ENCODE measurements around the gene SELENOM. TPM values are rescaled to one million over a fixed set of nuclear protein-coding genes. Genes with fewer than 3 reads are reported as not detected.

The SELENOM gene
- total and polyA plus RNA-seq, 2 donors (not counting 1 experiment from before 2014, with no cell fraction given), result 23.6 to 43.3 TPM

DNA sequence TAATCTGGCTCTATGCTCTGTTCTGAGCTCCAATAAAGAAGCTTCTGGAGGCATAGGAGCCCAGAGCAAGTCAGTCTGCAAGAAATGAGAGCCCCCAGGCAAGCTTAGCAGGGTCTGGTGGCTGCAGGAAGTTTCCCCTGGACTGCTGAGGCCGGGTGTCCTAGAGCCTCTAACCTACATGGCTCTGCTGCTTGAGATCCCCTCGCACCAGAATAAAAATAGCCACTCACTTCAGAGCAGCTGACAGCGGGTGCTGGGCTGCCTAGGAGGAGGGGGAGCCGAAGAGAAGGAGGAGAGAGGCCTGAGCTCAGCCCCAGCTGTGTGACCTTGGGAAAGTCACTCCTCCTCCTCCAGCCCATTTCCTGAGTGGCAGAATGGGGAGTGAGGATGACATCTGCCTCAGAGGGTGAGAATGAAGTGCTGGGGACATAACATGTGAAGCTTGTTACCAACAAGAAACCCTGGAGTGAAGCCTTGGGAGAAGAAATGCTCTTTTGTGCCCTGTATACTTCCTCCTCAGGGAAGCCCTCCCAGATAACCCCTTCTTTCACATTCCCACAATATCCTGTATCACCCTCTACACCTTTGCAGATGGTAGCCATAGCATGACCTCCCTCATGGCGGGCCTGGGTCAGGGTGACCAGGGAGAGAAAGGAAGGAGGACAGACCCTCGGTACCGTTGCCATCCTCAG, 11.8 kb upstream of the SELENOM start:
- no peak overlapping the region for H3K4me3 Mint-ChIP-seq
- DNase-seq (no peak), ATAC-seq (ENCODE audit: low read depth) (no peak)
- Histone ChIP-seq H3K79me2 (ENCODE audit: control insufficient read depth, insufficient read depth, low read length) (no peaks in the 10 kb centered on the region), H3K4me1 (ENCODE audit: control insufficient read depth in 2 of 2, insufficient read depth in 2 of 2, low read length in 2 of 2) (no peaks in the 10 kb centered on the region), H3K4me3 (ENCODE audit: control extremely low read depth in 1 of 5, extremely low read depth in 1 of 5, insufficient read depth in 1 of 5, low read depth in 2 of 5, low read length in 4 of 5) (no peak overlapping the region), H3K9me3 (ENCODE audit: control extremely low read depth in 1 of 3, control insufficient read depth in 2 of 3, insufficient read depth in 1 of 3, low read length in 2 of 3) (no peaks in the 10 kb centered on the region), H2AFZ (ENCODE audit: insufficient read depth, low read depth, low read length, poor library complexity, severe bottlenecking) (no peak overlapping the region), H3K36me3 (replicated peaks in 1 of 2; ENCODE audit: control extremely low read depth in 1 of 2, control insufficient read depth in 1 of 2, extremely low read depth in 1 of 2, insufficient read depth in 2 of 2, low read length in 1 of 2) (no peaks in the 10 kb centered on the region), H3K9ac (ENCODE audit: low read length) (no peak overlapping the region), H3K27ac (ENCODE audit: low read length in 2 of 2) (no peak overlapping the region), H3K4me2 (replicated peaks; ENCODE audit: low read depth, low read length, poor library complexity, severe bottlenecking) (no peak overlapping the region), H3K27me3 (replicated peaks in 1 of 4; ENCODE audit: control extremely low read depth in 1 of 4, control insufficient read depth in 3 of 4, insufficient read depth in 4 of 4, low read length in 3 of 4) (no peaks in the 10 kb centered on the region), H4K20me1 (ENCODE audit: control insufficient read depth, insufficient read depth, low read length, poor library complexity, severe bottlenecking) (no peaks in the 10 kb centered on the region)
- H3K4me1 Mint-ChIP-seq, result no peaks in the 10 kb centered on the region
- H3K27me3 Mint-ChIP-seq, result no peaks in the 10 kb centered on the region
- intact Hi-C loops (cut with micrococcal nuclease), result no loop called here
- CTCF ChIA-PET, result no interaction called here
- no peaks in the 10 kb centered on the region for H3K9me3 Mint-ChIP-seq (ENCODE audit: insufficient read depth)
- H3K27ac Mint-ChIP-seq, result no peak overlapping the region
- POLR2A ChIA-PET, result interaction anchor here (0.6 kb wide), 1 partner anchor 40 kb away, joined by 3 read pairs; no protein-coding TSS in a partner anchor
- 100% methylated on average over 1 of the region's 7 CpGs for WGBS (ENCODE audit: insufficient coverage)
- TF ChIP-seq EZH2 (IDR thresholded peaks at IDR 0.05; ENCODE audit: borderline replicate concordance, insufficient read depth, low read depth, low read length, poor library complexity, severe bottlenecking), result no peak
- TF ChIP-seq, protein P1, sequence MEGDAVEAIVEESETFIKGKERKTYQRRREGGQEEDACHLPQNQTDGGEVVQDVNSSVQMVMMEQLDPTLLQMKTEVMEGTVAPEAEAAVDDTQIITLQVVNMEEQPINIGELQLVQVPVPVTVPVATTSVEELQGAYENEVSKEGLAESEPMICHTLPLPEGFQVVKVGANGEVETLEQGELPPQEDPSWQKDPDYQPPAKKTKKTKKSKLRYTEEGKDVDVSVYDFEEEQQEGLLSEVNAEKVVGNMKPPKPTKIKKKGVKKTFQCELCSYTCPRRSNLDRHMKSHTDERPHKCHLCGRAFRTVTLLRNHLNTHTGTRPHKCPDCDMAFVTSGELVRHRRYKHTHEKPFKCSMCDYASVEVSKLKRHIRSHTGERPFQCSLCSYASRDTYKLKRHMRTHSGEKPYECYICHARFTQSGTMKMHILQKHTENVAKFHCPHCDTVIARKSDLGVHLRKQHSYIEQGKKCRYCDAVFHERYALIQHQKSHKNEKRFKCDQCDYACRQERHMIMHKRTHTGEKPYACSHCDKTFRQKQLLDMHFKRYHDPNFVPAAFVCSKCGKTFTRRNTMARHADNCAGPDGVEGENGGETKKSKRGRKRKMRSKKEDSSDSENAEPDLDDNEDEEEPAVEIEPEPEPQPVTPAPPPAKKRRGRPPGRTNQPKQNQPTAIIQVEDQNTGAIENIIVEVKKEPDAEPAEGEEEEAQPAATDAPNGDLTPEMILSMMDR (IDR thresholded peaks at IDR 0.05), result no peak

DNA sequence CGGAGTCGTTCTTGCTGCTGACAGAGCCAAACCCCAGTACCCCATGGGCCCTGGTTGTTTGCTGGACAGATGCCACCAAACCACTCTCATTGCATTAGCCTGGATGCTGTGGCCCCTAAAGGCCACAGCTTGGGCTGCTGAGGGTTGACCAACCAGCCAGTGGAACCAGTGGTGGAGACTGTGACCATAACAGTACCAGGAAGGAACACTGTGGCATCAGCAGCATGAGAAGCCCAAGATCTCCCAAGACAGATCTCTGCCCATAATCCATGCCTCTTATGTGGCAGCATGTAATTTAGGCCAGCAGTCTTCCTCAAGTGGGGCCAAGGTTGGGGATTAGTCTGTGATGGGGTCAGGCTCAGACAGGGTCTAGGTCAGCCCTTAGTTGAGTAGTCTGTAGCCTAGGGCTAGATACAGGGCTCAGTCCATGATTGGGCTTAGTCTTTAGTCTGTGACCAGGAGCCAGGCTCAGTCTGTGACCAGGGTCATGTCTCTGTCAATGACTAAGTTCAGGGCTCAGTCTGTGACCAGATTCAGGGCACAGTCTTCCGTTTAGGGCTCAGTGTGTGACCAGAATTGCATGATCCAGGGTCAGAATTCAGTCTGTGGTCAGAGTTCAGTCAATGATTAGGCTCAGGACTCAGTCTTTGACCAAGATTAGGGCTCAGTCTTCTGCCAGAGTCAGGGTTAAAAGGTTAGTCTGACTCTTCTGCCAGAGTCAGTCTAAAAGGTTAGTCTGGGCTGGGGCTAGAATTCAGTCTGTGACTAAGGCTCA, 10.9 kb upstream of the SELENOM start:
- Histone ChIP-seq H4K20me1 (ENCODE audit: control insufficient read depth, insufficient read depth, low read length, poor library complexity, severe bottlenecking) (no peaks in the 10 kb centered on the region), H3K79me2 (ENCODE audit: control insufficient read depth, insufficient read depth, low read length) (no peaks in the 10 kb centered on the region), H3K4me3 (ENCODE audit: control extremely low read depth in 1 of 5, extremely low read depth in 1 of 5, insufficient read depth in 1 of 5, low read depth in 2 of 5, low read length in 4 of 5) (no peak overlapping the region), H3K9ac (ENCODE audit: low read length) (no peak overlapping the region), H2AFZ (ENCODE audit: insufficient read depth, low read depth, low read length, poor library complexity, severe bottlenecking) (no peak overlapping the region), H3K9me3 (ENCODE audit: control extremely low read depth in 1 of 3, control insufficient read depth in 2 of 3, insufficient read depth in 1 of 3, low read length in 2 of 3) (no peaks in the 10 kb centered on the region), H3K27me3 (replicated peaks in 1 of 4; ENCODE audit: control extremely low read depth in 1 of 4, control insufficient read depth in 3 of 4, insufficient read depth in 4 of 4, low read length in 3 of 4) (no peaks in the 10 kb centered on the region), H3K4me1 (ENCODE audit: control insufficient read depth in 2 of 2, insufficient read depth in 2 of 2, low read length in 2 of 2) (no peaks in the 10 kb centered on the region), H3K36me3 (replicated peaks in 1 of 2; ENCODE audit: control extremely low read depth in 1 of 2, control insufficient read depth in 1 of 2, extremely low read depth in 1 of 2, insufficient read depth in 2 of 2, low read length in 1 of 2) (no peaks in the 10 kb centered on the region), H3K4me2 (replicated peaks; ENCODE audit: low read depth, low read length, poor library complexity, severe bottlenecking) (no peak overlapping the region), H3K27ac (ENCODE audit: low read length in 2 of 2) (no peak overlapping the region)
- no peak for TF ChIP-seq EZH2 (IDR thresholded peaks at IDR 0.05; ENCODE audit: borderline replicate concordance, insufficient read depth, low read depth, low read length, poor library complexity, severe bottlenecking)
- TF ChIP-seq, protein P1 (IDR thresholded peaks at IDR 0.05), result no peak
- H3K4me1 Mint-ChIP-seq, result no peaks in the 10 kb centered on the region
- CTCF ChIA-PET, result no interaction called here
- ATAC-seq (ENCODE audit: low read depth) (no peak), DNase-seq (no peak)
- intact Hi-C loops (cut with micrococcal nuclease), result no loop called here
- H3K9me3 Mint-ChIP-seq (ENCODE audit: insufficient read depth), result no peaks in the 10 kb centered on the region
- no peaks in the 10 kb centered on the region for H3K27me3 Mint-ChIP-seq
- 91% methylated on average over 3 of the region's 3 CpGs for WGBS (ENCODE audit: insufficient coverage)
- POLR2A ChIA-PET, result no interaction called here
- H3K4me3 Mint-ChIP-seq, result no peak overlapping the region
- H3K27ac Mint-ChIP-seq, result no peak overlapping the region
